HepG2 (cell line): ENCODE data around the gene NID2. TPM values are rescaled to one million over a fixed set of nuclear protein-coding genes. Genes with fewer than 3 reads are reported as not detected.

Source experiments
- CHCHD3 ChIP-seq: sonication (generic); formaldehyde crosslinking; IDR thresholded peaks from 2 replicates; pipeline ENCODE4 v1.8.0; 2022; ENCODE audit warnings: mild to moderate bottlenecking, missing genetic modification reagents, moderate library complexity
- GATAD1 ChIP-seq: IDR thresholded peaks from 2 replicates; pipeline ENCODE4 v1.6.1; 2016; ENCODE audit warnings: missing genetic modification reagents, missing compliant biosample characterization
- HNF4A ChIP-seq: sonication (generic); formaldehyde crosslinking; IDR thresholded peaks from 2 replicates; pipeline ENCODE4 v1.4.0; 2020; ENCODE audit warnings: missing genetic modification reagents
- ISX ChIP-seq: sonication (generic); formaldehyde crosslinking; conservative IDR thresholded peaks from 2 replicates; pipeline ENCODE4 v1.5.0; 2020; ENCODE audit warnings: missing genetic modification reagents
- JUN ChIP-seq: sonication (generic); formaldehyde crosslinking; IDR thresholded peaks from 2 replicates; pipeline ENCODE4 v1.4.0; 2020; ENCODE audit warnings: mild to moderate bottlenecking, missing genetic modification reagents
- SAP130 ChIP-seq: IDR thresholded peaks from 2 replicates; pipeline ENCODE4 v1.6.1; 2016; ENCODE audit warnings: low read depth
- SIN3A ChIP-seq: IDR thresholded peaks from 2 replicates; pipeline ENCODE4 v1.6.1; 2011; ENCODE audit warnings: low read depth, mild to moderate bottlenecking, control low read depth, low read length, borderline replicate concordance
- SNAPC2 ChIP-seq: sonication (generic); formaldehyde crosslinking; IDR thresholded peaks from 2 replicates; pipeline ENCODE4 v1.8.1; 2022; ENCODE audit warnings: mild to moderate bottlenecking, missing genetic modification reagents
- ZBTB7B ChIP-seq: sonication (generic); formaldehyde crosslinking; IDR thresholded peaks from 2 replicates; pipeline ENCODE4 v1.4.0; 2020; ENCODE audit warnings: missing genetic modification reagents
- ZNF383 ChIP-seq: sonication (generic); formaldehyde crosslinking; IDR thresholded peaks from 2 replicates; pipeline ENCODE4 v1.4.0; 2020; ENCODE audit warnings: missing genetic modification reagents, mild to moderate bottlenecking, borderline replicate concordance
- ZNF550 ChIP-seq: sonication (generic); formaldehyde crosslinking; IDR thresholded peaks from 2 replicates; pipeline ENCODE4 v1.4.0; 2020; ENCODE audit warnings: mild to moderate bottlenecking, missing genetic modification reagents, borderline replicate concordance
- ZNF780A ChIP-seq: sonication (generic); formaldehyde crosslinking; IDR thresholded peaks from 2 replicates; pipeline ENCODE4 v1.8.0; 2022; ENCODE audit warnings: mild to moderate bottlenecking, missing genetic modification reagents, moderate library complexity
- ZZZ3 ChIP-seq: sonication (generic); formaldehyde crosslinking; IDR thresholded peaks from 2 replicates; pipeline ENCODE4 v1.4.0; 2020; ENCODE audit warnings: missing genetic modification reagents, mild to moderate bottlenecking, borderline replicate concordance
- polyA plus RNA-seq, 8 experiments: library from polyadenylated mRNA; depleted of rRNA in 3 of 8; stranded (reverse) in 7 of 8; unstranded in 1 of 8; fragments of >200 nt; fragmentation: Illumina TruSeq in 4 of 8; extraction: Trizol in 4 of 8; gene quantifications; 2 replicates each; pipeline versions ENCODE4 v1.2.1 to v1.2.3, GENCODE V29; 2011 to 2016; ENCODE audit warnings: low read depth in 4 of 8, missing spikeins in 1 of 8, mixed read lengths in 1 of 8; ENCODE audit not compliant: insufficient read depth in 1 of 8
- total RNA-seq, 5 experiments: library from RNA; depleted of rRNA; stranded (reverse); fragments of >200 nt; fragmentation: Illumina TruSeq; extraction: Trizol; gene quantifications; 2 replicates each; pipeline ENCODE4 v1.2.3, GENCODE V29; 2016; ENCODE audit warnings: low read depth in 1 of 5
- TF ChIP-seq, protein P1 (sequence below), 2 experiments: sonication (generic) in 1 of 2; formaldehyde crosslinking in 1 of 2; IDR thresholded peaks; 2 replicates each; pipeline versions ENCODE4 v1.6.1 to v1.9.0; 2014 to 2022; ENCODE audit warnings: antibody characterized with exemption in 1 of 2, borderline replicate concordance in 1 of 2, inconsistent platforms in 1 of 2, low read depth in 1 of 2, missing genetic modification reagents in 1 of 2
- TF ChIP-seq, protein P2 (sequence below): IDR thresholded peaks from 2 replicates; pipeline ENCODE4 v1.6.1; 2016
- TF ChIP-seq, protein P3 (sequence below): sonication (generic); formaldehyde crosslinking; IDR thresholded peaks from 2 replicates; pipeline ENCODE4 v1.9.0; 2021; ENCODE audit warnings: missing genetic modification reagents, borderline replicate concordance
- TF ChIP-seq, protein P4 (sequence below): sonication (generic); formaldehyde crosslinking; IDR thresholded peaks from 2 replicates; pipeline ENCODE4 v1.8.1; 2023; ENCODE audit warnings: missing genetic modification reagents, inconsistent platforms, borderline replicate concordance

NID2 gene
- total and polyA plus RNA-seq, 2 of the 13 experiments (the other 11 are each of a cell fraction or from before 2014, with no cell fraction given), result 0.11 TPM; not detected in 1

- no peak for TF ChIP-seq CHCHD3 (CRISPR knock-in tag)
- TF ChIP-seq, protein P1, sequence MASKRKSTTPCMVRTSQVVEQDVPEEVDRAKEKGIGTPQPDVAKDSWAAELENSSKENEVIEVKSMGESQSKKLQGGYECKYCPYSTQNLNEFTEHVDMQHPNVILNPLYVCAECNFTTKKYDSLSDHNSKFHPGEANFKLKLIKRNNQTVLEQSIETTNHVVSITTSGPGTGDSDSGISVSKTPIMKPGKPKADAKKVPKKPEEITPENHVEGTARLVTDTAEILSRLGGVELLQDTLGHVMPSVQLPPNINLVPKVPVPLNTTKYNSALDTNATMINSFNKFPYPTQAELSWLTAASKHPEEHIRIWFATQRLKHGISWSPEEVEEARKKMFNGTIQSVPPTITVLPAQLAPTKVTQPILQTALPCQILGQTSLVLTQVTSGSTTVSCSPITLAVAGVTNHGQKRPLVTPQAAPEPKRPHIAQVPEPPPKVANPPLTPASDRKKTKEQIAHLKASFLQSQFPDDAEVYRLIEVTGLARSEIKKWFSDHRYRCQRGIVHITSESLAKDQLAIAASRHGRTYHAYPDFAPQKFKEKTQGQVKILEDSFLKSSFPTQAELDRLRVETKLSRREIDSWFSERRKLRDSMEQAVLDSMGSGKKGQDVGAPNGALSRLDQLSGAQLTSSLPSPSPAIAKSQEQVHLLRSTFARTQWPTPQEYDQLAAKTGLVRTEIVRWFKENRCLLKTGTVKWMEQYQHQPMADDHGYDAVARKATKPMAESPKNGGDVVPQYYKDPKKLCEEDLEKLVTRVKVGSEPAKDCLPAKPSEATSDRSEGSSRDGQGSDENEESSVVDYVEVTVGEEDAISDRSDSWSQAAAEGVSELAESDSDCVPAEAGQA (IDR thresholded peaks at IDR 0.05; ENCODE audit: low read depth), result peak; percentile 67; the same call in 1 of the 2 replicates
- TF ChIP-seq, protein P1 (CRISPR knock-in tag; IDR thresholded peaks at IDR 0.05; ENCODE audit: borderline replicate concordance), result no peak
- TF ChIP-seq SAP130 (CRISPR knock-in tag), result peak; percentile 81
- TF ChIP-seq, protein P2, sequence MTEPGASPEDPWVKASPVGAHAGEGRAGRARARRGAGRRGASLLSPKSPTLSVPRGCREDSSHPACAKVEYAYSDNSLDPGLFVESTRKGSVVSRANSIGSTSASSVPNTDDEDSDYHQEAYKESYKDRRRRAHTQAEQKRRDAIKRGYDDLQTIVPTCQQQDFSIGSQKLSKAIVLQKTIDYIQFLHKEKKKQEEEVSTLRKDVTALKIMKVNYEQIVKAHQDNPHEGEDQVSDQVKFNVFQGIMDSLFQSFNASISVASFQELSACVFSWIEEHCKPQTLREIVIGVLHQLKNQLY (CRISPR knock-in tag), result no peak
- no peak for TF ChIP-seq ISX (CRISPR knock-in tag)
- TF ChIP-seq ZNF780A (CRISPR knock-in tag), result peak; percentile 33; the same call in 1 of the 2 replicates
- peak; percentile 25; the same call in 1 of the 2 replicates for TF ChIP-seq ZBTB7B (CRISPR knock-in tag)
- peak; percentile 90 for TF ChIP-seq GATAD1 (CRISPR knock-in tag)
- TF ChIP-seq, protein P3, sequence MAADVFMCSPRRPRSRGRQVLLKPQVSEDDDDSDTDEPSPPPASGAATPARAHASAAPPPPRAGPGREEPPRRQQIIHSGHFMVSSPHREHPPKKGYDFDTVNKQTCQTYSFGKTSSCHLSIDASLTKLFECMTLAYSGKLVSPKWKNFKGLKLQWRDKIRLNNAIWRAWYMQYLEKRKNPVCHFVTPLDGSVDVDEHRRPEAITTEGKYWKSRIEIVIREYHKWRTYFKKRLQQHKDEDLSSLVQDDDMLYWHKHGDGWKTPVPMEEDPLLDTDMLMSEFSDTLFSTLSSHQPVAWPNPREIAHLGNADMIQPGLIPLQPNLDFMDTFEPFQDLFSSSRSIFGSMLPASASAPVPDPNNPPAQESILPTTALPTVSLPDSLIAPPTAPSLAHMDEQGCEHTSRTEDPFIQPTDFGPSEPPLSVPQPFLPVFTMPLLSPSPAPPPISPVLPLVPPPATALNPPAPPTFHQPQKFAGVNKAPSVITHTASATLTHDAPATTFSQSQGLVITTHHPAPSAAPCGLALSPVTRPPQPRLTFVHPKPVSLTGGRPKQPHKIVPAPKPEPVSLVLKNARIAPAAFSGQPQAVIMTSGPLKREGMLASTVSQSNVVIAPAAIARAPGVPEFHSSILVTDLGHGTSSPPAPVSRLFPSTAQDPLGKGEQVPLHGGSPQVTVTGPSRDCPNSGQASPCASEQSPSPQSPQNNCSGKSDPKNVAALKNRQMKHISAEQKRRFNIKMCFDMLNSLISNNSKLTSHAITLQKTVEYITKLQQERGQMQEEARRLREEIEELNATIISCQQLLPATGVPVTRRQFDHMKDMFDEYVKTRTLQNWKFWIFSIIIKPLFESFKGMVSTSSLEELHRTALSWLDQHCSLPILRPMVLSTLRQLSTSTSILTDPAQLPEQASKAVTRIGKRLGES (CRISPR knock-in tag), result no peak
- 0 out of 2 replicates have a peak, but pooled peaks have one; percentile 46 for TF ChIP-seq SIN3A
- TF ChIP-seq JUN, result no peak
- no peak; the same call in 1 of the 2 replicates for TF ChIP-seq ZNF550 (CRISPR knock-in tag)
- peak; percentile 85; the same call in 1 of the 2 replicates for TF ChIP-seq SNAPC2 (CRISPR knock-in tag)
- TF ChIP-seq HNF4A, result no peak
- TF ChIP-seq ZNF383, result no peak
- peak; percentile 93; the same call in 1 of the 2 replicates for TF ChIP-seq ZZZ3 (CRISPR knock-in tag)
- TF ChIP-seq, protein P4, sequence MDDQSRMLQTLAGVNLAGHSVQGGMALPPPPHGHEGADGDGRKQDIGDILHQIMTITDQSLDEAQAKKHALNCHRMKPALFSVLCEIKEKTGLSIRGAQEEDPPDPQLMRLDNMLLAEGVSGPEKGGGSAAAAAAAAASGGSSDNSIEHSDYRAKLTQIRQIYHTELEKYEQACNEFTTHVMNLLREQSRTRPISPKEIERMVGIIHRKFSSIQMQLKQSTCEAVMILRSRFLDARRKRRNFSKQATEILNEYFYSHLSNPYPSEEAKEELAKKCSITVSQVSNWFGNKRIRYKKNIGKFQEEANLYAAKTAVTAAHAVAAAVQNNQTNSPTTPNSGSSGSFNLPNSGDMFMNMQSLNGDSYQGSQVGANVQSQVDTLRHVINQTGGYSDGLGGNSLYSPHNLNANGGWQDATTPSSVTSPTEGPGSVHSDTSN, result no peak
Measured at GRCh38 chr14:51989293-51990234, 79.3 kb downstream of the NID2 start, which contains the start of gene RTRAF (continued).
